Right lobe of liver (tissue), 4 donors: ENCODE measurements around the gene CCBE1.

Experiments used
- POLR2A ChIP-seq: fragments of 450-650 bp; IDR thresholded peaks from one replicate; pipeline ENCODE4 v1.6.1; 2017; ENCODE audit warnings: antibody characterized with exemption, mild to moderate bottlenecking
- TF ChIP-seq, protein P1 (sequence below), 4 donors: fragments of 200-600 bp in 3 of 4; fragments of 450-650 bp in 1 of 4; IDR thresholded peaks; one replicate each; pipeline versions ENCODE4 v1.5.1 to v1.8.0; 2016 to 2022; ENCODE audit warnings: antibody characterized with exemption in 4 of 4, mild to moderate bottlenecking in 2 of 4
- donor health status: DM: no; HTN: no; CAD: no.
- donor health status: DM: no; HTN: no; CAD: no.
- donor health status: DM: no; HTN: yes; CAD: no.

DNA sequence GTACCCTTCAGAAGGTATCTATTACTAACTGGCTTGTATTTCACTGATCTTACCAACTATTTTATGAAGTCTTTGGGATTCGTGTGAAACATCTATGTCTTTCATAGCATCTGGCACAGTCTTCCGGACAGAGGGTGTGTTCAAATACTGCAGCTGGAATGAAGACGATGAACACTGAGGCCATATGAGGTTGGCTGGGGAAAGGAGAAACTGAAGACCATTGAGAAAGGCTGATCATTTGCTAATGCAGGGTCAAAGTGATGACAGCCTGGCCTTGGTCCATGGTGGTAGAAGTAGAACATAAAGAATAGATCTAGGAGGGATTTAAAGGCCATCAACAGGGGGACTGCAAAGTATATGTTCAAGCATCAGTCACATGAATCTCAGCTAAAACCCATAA, 132.7 kb downstream of the CCBE1 start:
- TF ChIP-seq, protein P1, sequence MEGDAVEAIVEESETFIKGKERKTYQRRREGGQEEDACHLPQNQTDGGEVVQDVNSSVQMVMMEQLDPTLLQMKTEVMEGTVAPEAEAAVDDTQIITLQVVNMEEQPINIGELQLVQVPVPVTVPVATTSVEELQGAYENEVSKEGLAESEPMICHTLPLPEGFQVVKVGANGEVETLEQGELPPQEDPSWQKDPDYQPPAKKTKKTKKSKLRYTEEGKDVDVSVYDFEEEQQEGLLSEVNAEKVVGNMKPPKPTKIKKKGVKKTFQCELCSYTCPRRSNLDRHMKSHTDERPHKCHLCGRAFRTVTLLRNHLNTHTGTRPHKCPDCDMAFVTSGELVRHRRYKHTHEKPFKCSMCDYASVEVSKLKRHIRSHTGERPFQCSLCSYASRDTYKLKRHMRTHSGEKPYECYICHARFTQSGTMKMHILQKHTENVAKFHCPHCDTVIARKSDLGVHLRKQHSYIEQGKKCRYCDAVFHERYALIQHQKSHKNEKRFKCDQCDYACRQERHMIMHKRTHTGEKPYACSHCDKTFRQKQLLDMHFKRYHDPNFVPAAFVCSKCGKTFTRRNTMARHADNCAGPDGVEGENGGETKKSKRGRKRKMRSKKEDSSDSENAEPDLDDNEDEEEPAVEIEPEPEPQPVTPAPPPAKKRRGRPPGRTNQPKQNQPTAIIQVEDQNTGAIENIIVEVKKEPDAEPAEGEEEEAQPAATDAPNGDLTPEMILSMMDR (IDR thresholded peaks at IDR 0.05), result no peak
- TF ChIP-seq POLR2A, result no peak
